Measurements from ENCODE around the gene APOF.
"Not testable (repeated sequence)": the region's sequence is repeated elsewhere in the genome, so short reads cannot be mapped to it uniquely, and the experiment has no call there.

Gene APOF

DNA sequence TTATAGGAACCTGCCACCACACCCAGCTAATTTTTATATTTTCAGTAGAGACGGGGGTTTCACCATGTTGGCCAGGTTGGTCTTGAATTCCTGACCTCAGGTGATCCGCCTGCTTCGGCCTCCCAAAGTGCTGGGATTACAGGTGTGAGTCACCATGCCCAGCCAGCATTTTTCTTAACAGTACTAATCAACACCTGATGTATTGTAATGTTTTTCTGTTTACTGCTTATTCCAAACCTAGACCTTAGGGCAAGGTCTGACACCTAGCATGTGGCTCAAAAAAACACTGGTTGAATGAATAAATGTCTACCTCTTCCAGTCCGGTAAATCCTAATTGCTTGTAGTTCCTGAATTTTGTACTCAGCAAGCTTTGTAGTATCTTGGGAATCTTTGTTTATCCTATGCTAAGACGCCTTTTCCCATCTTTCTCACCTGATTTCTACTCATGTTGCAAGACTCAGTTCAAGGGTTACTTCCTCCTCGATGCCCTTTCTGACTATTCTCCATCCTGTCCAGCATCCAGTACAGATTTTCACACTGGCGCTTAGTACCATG lies 31.6 kb downstream of the APOF start:
- DNase-seq: no peak

DNA sequence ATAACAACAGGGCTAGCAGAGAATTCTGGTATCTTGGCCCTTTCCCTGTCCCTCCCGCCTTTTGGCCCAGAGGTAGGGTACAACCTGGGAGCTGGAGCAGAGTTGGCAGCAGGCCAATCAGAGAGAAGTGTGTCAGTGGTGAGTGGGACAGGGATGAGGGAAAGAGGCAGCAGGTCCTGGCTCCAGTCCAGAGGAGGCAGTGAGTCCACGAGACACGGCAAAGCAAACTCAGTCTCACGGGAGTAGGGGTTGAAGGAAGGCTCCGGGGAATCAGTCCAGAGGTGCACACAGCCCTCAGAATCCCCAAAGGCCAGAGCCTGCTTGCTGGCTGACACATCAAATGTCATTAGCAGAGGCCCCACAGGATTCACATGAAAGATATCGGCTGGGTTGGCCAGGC lies 36.1 kb downstream of the APOF start:
- DNase-seq: no peak

DNA sequence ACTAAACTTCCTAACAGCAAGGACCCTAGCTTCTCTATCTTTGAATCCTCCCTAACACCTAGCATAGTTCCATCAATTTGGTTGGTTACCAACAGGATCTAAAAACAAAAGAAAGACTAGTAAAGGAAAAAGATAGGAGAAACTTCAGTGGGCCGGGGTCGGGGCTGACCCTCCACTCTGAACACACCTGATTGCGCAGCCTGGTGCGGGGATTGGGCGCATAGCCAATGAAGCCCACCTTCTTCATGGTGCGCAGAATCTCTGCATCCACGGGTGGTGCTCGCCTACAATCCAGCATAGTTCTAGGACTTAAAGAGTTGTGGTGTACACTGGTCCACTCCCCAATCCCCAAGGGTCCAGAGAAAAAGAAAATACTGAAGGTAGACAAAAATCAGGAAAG lies 36.5 kb downstream of the APOF start:
- DNase-seq: no peak

DNA sequence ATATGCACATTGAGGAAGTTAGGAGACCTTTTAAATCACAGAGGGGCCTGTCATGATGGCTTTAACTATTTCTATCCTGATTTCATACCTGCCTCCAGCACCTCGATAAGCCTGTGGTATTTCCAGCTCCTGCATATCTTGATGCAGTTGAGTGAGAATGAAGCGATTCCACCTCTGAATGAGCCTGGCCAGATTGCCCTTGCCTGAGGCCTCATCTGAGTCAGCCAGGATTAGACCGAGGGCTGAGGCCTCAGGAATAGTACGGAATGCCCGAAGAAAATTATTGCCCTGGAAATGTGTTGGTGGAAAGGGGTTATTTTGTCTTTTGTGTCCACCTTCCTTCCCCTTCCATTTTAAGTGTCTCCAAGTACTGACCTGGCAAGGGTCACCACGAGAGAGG lies 38.5 kb downstream of the APOF start:
- no peak for DNase-seq

DNA sequence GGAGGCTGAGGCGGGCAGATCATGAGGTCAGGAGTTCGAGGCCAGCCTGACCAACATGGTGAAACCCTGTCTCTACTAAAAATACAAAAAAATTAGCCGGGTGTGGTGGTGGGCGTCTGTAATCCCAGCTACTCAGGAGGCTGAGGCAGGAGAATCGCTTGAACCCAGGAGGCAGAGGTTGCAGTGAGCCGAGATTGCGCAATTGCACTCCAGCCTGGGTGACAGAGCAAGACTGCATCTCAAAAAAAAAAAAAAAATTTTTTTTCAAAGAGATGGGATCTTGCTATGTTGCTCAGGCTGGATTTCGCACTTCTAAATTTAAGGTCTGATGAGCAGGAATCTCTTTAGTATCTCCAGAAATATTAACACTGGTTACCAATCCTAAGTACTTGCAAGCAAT lies 41.0 kb downstream of the APOF start:
- not testable (repeated sequence) for DNase-seq

DNA sequence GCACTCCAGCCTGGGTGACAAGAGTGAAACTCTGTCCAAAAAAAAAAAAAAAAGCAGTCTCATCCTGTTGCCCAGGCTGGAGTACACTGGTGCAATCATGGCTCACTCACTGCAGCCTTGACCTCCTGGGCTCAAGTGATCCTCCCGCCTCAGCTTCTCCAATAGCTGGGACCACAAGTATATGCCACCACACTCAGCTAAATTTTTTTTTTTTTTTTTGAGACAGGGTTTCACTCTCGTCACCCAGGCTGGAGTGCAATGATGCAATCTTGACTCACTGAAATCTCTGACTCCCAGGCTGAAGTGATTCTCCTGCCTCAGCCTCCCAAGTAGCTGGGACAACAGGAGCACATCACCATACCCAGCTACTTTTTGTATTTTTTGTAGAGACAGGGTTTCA lies 41.6 kb downstream of the APOF start:
- DNase-seq: peak; percentile 72 to 87 (median 78)

DNA sequence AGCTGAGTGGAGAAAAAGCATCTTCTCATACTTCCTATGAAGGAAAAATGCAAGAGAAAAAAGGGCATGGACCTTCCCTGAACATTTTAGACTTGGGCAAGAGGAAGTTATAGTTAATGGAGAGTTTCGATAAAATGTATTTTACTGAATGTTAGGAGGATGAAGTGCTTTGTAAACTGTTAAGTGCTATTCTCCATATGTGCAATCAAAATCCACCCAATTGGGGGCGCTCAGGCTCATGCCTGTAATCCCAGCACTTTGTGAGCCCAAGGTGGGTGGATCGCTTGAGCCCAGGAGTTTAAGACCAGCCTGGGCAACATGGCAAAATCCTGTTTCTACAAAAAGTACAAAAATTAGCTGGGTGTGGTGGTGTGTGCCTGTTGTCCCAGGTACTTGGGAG lies 45.0 kb downstream of the APOF start:
- DNase-seq: no peak

DNA sequence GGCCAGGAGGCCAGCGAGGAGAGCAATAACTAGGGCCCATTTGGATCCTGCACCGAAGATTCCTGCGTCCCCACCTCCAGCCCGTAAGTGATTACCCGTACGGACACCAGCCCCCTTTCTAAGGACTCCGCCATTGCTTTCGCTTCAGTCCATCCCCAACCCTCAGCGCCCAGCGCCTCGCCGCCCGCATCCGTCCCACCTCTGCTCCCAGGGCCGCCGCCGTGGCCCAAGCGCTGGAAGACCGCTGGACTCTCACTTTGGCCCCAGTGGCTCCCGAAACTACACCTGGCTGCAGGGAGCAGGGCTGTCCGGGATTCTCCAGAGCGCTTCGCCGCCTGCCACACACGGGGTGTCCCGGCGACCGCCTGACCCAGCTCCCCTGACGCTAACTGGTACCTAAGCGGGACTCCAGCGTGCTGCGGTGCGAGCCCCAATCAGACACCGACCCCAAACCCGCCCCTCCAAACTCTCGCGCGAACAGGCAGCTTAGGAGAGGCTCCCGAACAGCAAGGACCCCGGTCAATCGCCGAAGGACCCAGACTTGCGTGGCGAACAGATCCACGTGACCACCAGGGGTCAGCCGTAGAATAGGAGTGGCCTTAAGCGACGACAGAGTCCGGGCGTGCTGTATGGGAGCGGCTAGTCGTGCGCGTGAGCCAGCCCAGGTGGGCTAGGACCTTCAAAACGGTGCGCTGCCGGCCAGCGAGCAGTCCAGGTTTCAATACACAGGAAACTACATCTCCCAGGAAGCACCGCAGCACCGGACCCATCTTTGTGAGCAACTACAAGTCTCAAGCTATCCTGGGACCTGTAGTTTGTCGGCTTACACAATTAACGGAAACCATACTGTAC lies 46.8 kb downstream of the APOF start, which contains the start of gene CNPY2:
Gene CNPY2, minus strand, starts transcription at position 367 of the 852 bp plus-strand sequence. CDS start 771 bp downstream, outside the sequence.
- peak; percentile 95 to 96 (median 96) for DNase-seq

DNA sequence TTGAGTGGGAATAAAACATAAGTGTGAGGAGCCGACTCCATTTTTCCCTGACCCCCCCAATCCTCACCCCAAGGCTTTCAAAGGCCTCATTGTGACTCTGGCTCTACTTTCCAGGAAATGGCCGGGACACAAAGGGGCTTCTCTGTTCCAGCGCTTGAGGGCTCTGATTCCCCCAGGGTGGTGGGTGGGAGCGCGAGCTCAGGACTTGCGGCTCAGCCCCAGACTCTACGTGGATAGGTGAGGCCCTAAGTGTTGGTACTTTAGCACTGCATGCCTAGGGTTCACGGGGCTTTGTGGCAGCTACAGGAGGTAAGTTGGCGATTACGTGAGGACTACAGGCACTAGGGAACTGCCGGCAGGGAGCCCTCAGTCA lies 47.4 kb downstream of the APOF start:
- no peak for DNase-seq

DNA sequence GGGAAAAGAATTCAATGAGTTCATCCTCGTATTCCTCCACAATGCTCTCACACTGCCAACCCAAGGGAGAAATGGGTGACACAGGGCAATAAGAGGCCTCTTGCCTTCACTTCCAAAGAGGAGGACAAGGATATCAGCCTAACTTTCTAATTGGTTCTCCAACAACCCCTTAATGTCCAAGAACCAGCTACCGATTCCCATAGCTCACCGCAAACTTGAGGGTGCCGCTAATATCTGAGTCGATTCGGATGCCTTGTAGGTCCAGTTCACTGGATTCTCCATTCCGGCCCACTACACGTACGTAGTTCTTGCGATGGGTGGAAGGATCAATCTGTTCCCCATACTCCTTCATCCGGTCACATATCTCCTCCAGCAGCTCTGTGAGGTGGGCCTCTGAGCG lies 51.7 kb downstream of the APOF start:
- no peak for DNase-seq
